A673 (cell line): ENCODE measurements around the gene DCTN3. TPM values are rescaled to one million over a fixed set of nuclear protein-coding genes. Genes with fewer than 3 reads are reported as not detected.
"Not testable (repeated sequence)": the region's sequence is repeated elsewhere in the genome, so short reads cannot be mapped to it uniquely, and the experiment has no call there.

ENCODE experiments used
- BruUV-seq: library from RNA; stranded (reverse); fragments of 400-500 nt; replicated peaks from 2 replicates; lab custom pipeline; 2021; lab: Mats Ljungman, UMichigan
- CTCF ChIA-PET: fragments of 300-600 bp; sonication (Branson Sonifier 250); formaldehyde crosslinking; loops from one replicate; lab custom pipeline; 2022; ENCODE audit warnings: antibody characterized with exemption; lab: Charles Lee
- POLR2A ChIA-PET: fragments of 300-600 bp; sonication (Branson Sonifier 250); formaldehyde crosslinking; loops from one replicate; lab custom pipeline; 2022; ENCODE audit warnings: antibody characterized with exemption; ENCODE audit not compliant: low non-redundant PET; lab: Charles Lee
- DNase-seq: peaks from one replicate; pipeline ENCODE4 v3.0.0-alpha.2; 2015; ENCODE audit warnings: low spot score
- H3K27ac ChIP-seq: fragments of 200-600 bp; sonication (generic); 2 replicates; pipeline ENCODE4 v1.5.1; 2016; ENCODE audit warnings: mixed run types, low read depth, mild to moderate bottlenecking, mixed read lengths, antibody characterized with exemption, low read length; ENCODE audit not compliant: poor library complexity, severe bottlenecking
- H3K27me3 ChIP-seq: fragments of 200-600 bp; sonication (generic); replicated peaks from 2 replicates; pipeline ENCODE4 v1.6.1; 2017; ENCODE audit warnings: mixed run types, low read depth, mild to moderate bottlenecking, mixed read lengths, antibody characterized with exemption, low read length; ENCODE audit not compliant: insufficient read depth, poor library complexity
- H3K36me3 ChIP-seq: fragments of 200-600 bp; sonication (generic); 2 replicates; pipeline ENCODE4 v1.6.1; 2016; ENCODE audit warnings: mixed run types, mild to moderate bottlenecking, mixed read lengths, antibody characterized with exemption, low read length; ENCODE audit not compliant: insufficient read depth, poor library complexity, severe bottlenecking
- H3K4me1 ChIP-seq: fragments of 200-600 bp; sonication (generic); 2 replicates; pipeline ENCODE4 v1.6.1; 2017; ENCODE audit warnings: mixed run types, mild to moderate bottlenecking, mixed read lengths, antibody characterized with exemption, low read length; ENCODE audit not compliant: insufficient read depth, poor library complexity, severe bottlenecking
- H3K4me3 ChIP-seq: fragments of 200-600 bp; sonication (generic); 2 replicates; pipeline ENCODE4 v1.5.1; 2016; ENCODE audit warnings: low read depth, mixed run types, mild to moderate bottlenecking, mixed read lengths, low read length; ENCODE audit not compliant: poor library complexity, severe bottlenecking
- H3K9me3 ChIP-seq: fragments of 200-600 bp; sonication (generic); 2 replicates; pipeline ENCODE4 v1.6.1; 2016; ENCODE audit warnings: mixed run types, low read depth, mild to moderate bottlenecking, mixed read lengths, antibody characterized with exemption, low read length; ENCODE audit not compliant: poor library complexity, severe bottlenecking
- EZH2 ChIP-seq: fragments of 200-600 bp; sonication (generic); IDR thresholded peaks from 2 replicates; pipeline ENCODE4 v1.6.1; 2017; ENCODE audit warnings: borderline replicate concordance, low read depth, mild to moderate bottlenecking, mixed read lengths, antibody characterized with exemption, low read length; ENCODE audit not compliant: poor library complexity, severe bottlenecking
- intact Hi-C: fragments of 100-400 bp; cut with micrococcal nuclease; formaldehyde crosslinking; loops from one replicate; pipeline ENCODE4 v1.10.0; 2022; ENCODE audit not compliant: unreplicated experiment
- total RNA-seq: library from RNA; stranded (reverse); gene quantifications from 2 replicates; pipeline ENCODE4 v1.2.3, GENCODE V29; 2021
- TF ChIP-seq, protein P1 (sequence below): fragments of 300-800, 200-600 bp; sonication (generic); conservative IDR thresholded peaks from 2 replicates; pipeline ENCODE4 v1.5.1; 2017; ENCODE audit warnings: low read depth, mild to moderate bottlenecking, antibody characterized with exemption, low read length, moderate library complexity, mixed read lengths

The DCTN3 gene
- total RNA-seq, 1 experiment from 2014 or later = 79.3 TPM

DNA sequence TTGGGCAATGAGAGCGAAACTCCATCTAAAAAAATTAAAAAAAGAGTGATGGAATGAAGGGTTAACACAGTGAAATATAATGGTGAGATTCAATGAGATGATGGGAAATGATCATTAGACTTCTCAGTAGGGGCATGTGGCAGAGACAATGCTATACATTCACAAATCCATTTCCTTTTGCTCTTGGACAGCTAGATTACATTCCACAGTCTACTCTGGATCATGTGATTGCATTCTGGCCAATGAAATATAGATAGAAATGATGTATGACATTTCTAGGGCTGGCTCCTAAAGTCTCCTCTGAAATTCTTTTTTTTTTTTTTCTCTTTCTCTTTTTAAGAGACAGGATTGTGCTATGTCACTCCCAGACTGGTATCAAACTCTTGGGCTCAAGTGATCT is 22.4 kb upstream of the DCTN3 start:
- Histone ChIP-seq H3K27ac (peak overlapping the region; percentile 55), H3K9me3 (no peaks in the 10 kb centered on the region), H3K27me3 (no peaks in the 10 kb centered on the region), H3K4me1 (peaks cover 8% of the 10 kb centered on the region), H3K4me3 (no peak overlapping the region), H3K36me3 (peaks cover under 1% of the 10 kb centered on the region)
- TF ChIP-seq, protein P1, sequence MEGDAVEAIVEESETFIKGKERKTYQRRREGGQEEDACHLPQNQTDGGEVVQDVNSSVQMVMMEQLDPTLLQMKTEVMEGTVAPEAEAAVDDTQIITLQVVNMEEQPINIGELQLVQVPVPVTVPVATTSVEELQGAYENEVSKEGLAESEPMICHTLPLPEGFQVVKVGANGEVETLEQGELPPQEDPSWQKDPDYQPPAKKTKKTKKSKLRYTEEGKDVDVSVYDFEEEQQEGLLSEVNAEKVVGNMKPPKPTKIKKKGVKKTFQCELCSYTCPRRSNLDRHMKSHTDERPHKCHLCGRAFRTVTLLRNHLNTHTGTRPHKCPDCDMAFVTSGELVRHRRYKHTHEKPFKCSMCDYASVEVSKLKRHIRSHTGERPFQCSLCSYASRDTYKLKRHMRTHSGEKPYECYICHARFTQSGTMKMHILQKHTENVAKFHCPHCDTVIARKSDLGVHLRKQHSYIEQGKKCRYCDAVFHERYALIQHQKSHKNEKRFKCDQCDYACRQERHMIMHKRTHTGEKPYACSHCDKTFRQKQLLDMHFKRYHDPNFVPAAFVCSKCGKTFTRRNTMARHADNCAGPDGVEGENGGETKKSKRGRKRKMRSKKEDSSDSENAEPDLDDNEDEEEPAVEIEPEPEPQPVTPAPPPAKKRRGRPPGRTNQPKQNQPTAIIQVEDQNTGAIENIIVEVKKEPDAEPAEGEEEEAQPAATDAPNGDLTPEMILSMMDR = no peak
- TF ChIP-seq EZH2 = no peak
- intact Hi-C loops = no loop called here
- no TSS peak for BruUV-seq
- CTCF ChIA-PET = no interaction called here
- POLR2A ChIA-PET = no interaction called here
- DNase-seq = peak; percentile 47

DNA sequence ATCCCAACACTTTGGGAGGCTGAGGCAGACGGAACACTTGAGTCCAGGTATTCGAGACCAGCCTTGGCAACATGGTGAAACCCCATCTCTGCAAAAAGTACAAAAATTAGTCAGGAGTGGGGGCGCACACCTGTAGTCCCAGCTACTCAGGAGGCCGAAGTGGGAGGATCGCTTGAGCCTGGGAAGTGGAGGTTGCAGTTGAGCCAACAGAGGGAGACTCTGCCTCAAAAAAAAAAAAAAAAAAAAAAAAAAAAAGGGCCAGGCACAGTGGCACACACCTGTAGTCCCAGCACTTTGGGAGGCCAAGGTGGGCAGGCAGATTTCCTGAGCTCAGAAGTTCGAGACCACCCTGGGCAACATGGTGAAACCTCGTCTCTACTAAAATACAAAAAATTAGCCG is 19.0 kb upstream of the DCTN3 start:
- peaks cover 14% of the 10 kb centered on the region for H3K36me3 ChIP-seq
- H3K27ac ChIP-seq, CTCF ChIA-PET, intact Hi-C loops, H3K27me3 ChIP-seq, POLR2A ChIA-PET, BruUV-seq, H3K4me3 ChIP-seq, H3K9me3 ChIP-seq, DNase-seq, H3K4me1 ChIP-seq: not testable (repeated sequence)

DNA sequence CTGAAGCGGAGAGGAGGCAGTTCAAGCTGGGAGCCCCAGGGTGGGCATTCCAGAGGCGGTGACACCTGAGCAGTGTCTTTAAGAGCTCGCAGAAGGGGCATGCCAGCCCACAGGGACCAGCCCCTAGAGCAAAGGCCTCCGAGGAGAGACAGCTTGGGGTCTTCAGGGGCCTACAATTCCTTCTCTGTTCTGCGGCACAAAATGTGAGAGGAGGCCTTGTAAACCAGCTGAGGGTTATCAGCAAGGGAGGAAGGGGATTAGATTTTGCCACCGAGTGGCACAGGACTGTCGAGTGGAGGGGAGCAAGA is 17.8 kb upstream of the DCTN3 start:
- Histone ChIP-seq H3K4me3 (peak overlapping the region; percentile 76), H3K36me3 (peaks cover 14% of the 10 kb centered on the region), H3K4me1 (peaks cover 6% of the 10 kb centered on the region), H3K9me3 (no peaks in the 10 kb centered on the region), H3K27me3 (no peaks in the 10 kb centered on the region), H3K27ac (peak overlapping the region; percentile 87)
- CTCF ChIA-PET = no interaction called here
- DNase-seq = no peak
- no peak for TF ChIP-seq EZH2
- TF ChIP-seq, protein P1 = no peak
- POLR2A ChIA-PET = no interaction called here
- BruUV-seq = no TSS peak
- intact Hi-C loops = no loop called here

DNA sequence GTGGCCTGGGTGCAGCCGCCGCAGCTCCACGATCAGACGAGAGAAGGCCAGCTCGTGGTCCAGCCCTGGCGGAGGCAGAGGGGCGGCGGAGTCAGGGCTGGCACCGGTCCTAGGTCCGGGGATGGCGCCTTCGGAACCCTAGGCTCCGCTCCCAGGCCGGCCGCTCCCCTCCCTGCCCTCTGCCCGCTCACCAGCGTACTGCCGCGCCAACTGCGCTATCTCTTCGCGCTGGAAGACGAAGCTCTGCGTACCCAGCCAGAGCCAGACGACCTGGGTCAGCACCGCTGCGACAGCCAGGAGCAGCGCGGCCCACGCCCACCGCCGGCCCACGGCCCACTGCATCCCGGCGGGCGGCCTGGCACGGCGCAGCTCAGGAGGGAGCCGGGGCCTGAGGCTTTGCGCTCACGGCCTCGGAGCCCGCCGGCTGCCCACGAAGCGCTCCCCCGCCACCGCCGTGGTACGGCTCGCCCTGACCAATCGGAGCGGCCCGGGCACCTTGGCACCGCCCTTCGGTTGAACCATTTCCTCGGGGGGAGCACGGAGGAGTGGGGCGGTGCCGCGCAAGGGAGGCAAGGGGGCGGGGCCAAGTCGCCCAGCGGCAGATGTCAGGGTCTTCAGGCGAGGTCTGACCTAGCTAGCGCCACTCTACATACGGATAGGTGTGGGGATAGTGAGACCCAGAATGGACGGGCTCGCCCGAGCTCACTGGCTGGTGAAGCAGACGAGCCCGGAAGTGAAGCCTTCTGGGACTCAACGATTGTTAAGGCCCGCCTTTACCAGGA is 17.3 kb upstream of the DCTN3 start, which contains the start of gene SIGMAR1:
Gene SIGMAR1 (minus strand): TSS at position 432 of the 782 bp plus-strand sequence. CDS start 90 bp downstream, at position 342.
- TF ChIP-seq, protein P1 = no peak
- TF ChIP-seq EZH2 = no peak
- DNase-seq = peak; percentile 96
- Histone ChIP-seq H3K4me3 (peak within 1 kb of the TSS; percentile 76), H3K27me3 (no peaks in the 10 kb centered on the region), H3K4me1 (peaks cover 6% of the 10 kb centered on the region), H3K27ac (peak within 1 kb of the TSS; percentile 87), H3K36me3 (peaks cover 14% of the 10 kb centered on the region), H3K9me3 (no peaks in the 10 kb centered on the region)
- ChIA-PET CTCF (interaction anchor here (0.5 kb wide), 1 partner anchor 317 kb away, joined by 6 read pairs; no protein-coding TSS in a partner anchor), POLR2A (no interaction called here)
- no TSS peak for BruUV-seq
- intact Hi-C loops = no loop called here
